A673 (cell line): ENCODE results near the gene PLA2G15. TPM values are rescaled to one million over a fixed set of nuclear protein-coding genes. Genes with fewer than 3 reads are reported as not detected.

ENCODE experiments used
- Bru-seq: library from RNA; stranded (reverse); fragments of 400-500 nt; gene quantifications from one replicate; lab custom pipeline; 2021; lab: Mats Ljungman, UMichigan
- BruChase-seq, 2 experiments: library from RNA; stranded (reverse); fragments of 400-500 nt; gene quantifications; one replicate each; lab custom pipeline; 2021; lab: Mats Ljungman, UMichigan
- BruUV-seq: library from RNA; stranded (reverse); fragments of 400-500 nt; replicated peaks from 2 replicates; lab custom pipeline; 2021; lab: Mats Ljungman, UMichigan
- CTCF ChIA-PET: fragments of 300-600 bp; sonication (Branson Sonifier 250); formaldehyde crosslinking; loops from one replicate; lab custom pipeline; 2022; ENCODE audit warnings: antibody characterized with exemption; lab: Charles Lee
- POLR2A ChIA-PET: fragments of 300-600 bp; sonication (Branson Sonifier 250); formaldehyde crosslinking; loops from one replicate; lab custom pipeline; 2022; ENCODE audit warnings: antibody characterized with exemption; ENCODE audit not compliant: low non-redundant PET; lab: Charles Lee
- DNase-seq: peaks from one replicate; pipeline ENCODE4 v3.0.0-alpha.2; 2015; ENCODE audit warnings: low spot score
- H3K27ac ChIP-seq: fragments of 200-600 bp; sonication (generic); 2 replicates; pipeline ENCODE4 v1.5.1; 2016; ENCODE audit warnings: mixed run types, low read depth, mild to moderate bottlenecking, mixed read lengths, antibody characterized with exemption, low read length; ENCODE audit not compliant: poor library complexity, severe bottlenecking
- H3K27me3 ChIP-seq: fragments of 200-600 bp; sonication (generic); replicated peaks from 2 replicates; pipeline ENCODE4 v1.6.1; 2017; ENCODE audit warnings: mixed run types, low read depth, mild to moderate bottlenecking, mixed read lengths, antibody characterized with exemption, low read length; ENCODE audit not compliant: insufficient read depth, poor library complexity
- H3K36me3 ChIP-seq: fragments of 200-600 bp; sonication (generic); 2 replicates; pipeline ENCODE4 v1.6.1; 2016; ENCODE audit warnings: mixed run types, mild to moderate bottlenecking, mixed read lengths, antibody characterized with exemption, low read length; ENCODE audit not compliant: insufficient read depth, poor library complexity, severe bottlenecking
- H3K4me1 ChIP-seq: fragments of 200-600 bp; sonication (generic); 2 replicates; pipeline ENCODE4 v1.6.1; 2017; ENCODE audit warnings: mixed run types, mild to moderate bottlenecking, mixed read lengths, antibody characterized with exemption, low read length; ENCODE audit not compliant: insufficient read depth, poor library complexity, severe bottlenecking
- H3K4me3 ChIP-seq: fragments of 200-600 bp; sonication (generic); 2 replicates; pipeline ENCODE4 v1.5.1; 2016; ENCODE audit warnings: low read depth, mixed run types, mild to moderate bottlenecking, mixed read lengths, low read length; ENCODE audit not compliant: poor library complexity, severe bottlenecking
- H3K9me3 ChIP-seq: fragments of 200-600 bp; sonication (generic); 2 replicates; pipeline ENCODE4 v1.6.1; 2016; ENCODE audit warnings: mixed run types, low read depth, mild to moderate bottlenecking, mixed read lengths, antibody characterized with exemption, low read length; ENCODE audit not compliant: poor library complexity, severe bottlenecking
- EZH2 ChIP-seq: fragments of 200-600 bp; sonication (generic); IDR thresholded peaks from 2 replicates; pipeline ENCODE4 v1.6.1; 2017; ENCODE audit warnings: borderline replicate concordance, low read depth, mild to moderate bottlenecking, mixed read lengths, antibody characterized with exemption, low read length; ENCODE audit not compliant: poor library complexity, severe bottlenecking
- intact Hi-C: fragments of 100-400 bp; cut with micrococcal nuclease; formaldehyde crosslinking; loops from one replicate; pipeline ENCODE4 v1.10.0; 2022; ENCODE audit not compliant: unreplicated experiment
- long read RNA-seq: library from polyadenylated mRNA; stranded (forward); transcript quantifications from one replicate; pipeline ENCODE4 v2.0.0, GENCODE V29; 2022
- total RNA-seq: library from RNA; stranded (reverse); gene quantifications from 2 replicates; pipeline ENCODE4 v1.2.3, GENCODE V29; 2021
- TF ChIP-seq, protein P1 (sequence below): fragments of 300-800, 200-600 bp; sonication (generic); conservative IDR thresholded peaks from 2 replicates; pipeline ENCODE4 v1.5.1; 2017; ENCODE audit warnings: low read depth, mild to moderate bottlenecking, antibody characterized with exemption, low read length, moderate library complexity, mixed read lengths

PLA2G15 gene, protein sequence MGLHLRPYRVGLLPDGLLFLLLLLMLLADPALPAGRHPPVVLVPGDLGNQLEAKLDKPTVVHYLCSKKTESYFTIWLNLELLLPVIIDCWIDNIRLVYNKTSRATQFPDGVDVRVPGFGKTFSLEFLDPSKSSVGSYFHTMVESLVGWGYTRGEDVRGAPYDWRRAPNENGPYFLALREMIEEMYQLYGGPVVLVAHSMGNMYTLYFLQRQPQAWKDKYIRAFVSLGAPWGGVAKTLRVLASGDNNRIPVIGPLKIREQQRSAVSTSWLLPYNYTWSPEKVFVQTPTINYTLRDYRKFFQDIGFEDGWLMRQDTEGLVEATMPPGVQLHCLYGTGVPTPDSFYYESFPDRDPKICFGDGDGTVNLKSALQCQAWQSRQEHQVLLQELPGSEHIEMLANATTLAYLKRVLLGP
- total RNA-seq = 6.8 and 8.1 TPM in 2 replicates
- percentile 42 among the genes with signal in this experiment for Bru-seq, nascent RNA
- percentile 46 among the genes with signal in this experiment for BruChase-seq, experiment 1, labeled RNA remaining after a 2-hour chase
- BruChase-seq, experiment 2, labeled RNA remaining after a 6-hour chase = percentile 48 among the genes with signal in this experiment
- long read RNA-seq, transcript PLA2G15-201 (6 exons, 2,727 nt) = major isoform, 10 of 18 reads
- long read RNA-seq, partial matches to known transcripts = 1 of 18 reads
- long read RNA-seq, other reads (novel, unspliced or antisense) = 4 of 18 reads

DNA sequence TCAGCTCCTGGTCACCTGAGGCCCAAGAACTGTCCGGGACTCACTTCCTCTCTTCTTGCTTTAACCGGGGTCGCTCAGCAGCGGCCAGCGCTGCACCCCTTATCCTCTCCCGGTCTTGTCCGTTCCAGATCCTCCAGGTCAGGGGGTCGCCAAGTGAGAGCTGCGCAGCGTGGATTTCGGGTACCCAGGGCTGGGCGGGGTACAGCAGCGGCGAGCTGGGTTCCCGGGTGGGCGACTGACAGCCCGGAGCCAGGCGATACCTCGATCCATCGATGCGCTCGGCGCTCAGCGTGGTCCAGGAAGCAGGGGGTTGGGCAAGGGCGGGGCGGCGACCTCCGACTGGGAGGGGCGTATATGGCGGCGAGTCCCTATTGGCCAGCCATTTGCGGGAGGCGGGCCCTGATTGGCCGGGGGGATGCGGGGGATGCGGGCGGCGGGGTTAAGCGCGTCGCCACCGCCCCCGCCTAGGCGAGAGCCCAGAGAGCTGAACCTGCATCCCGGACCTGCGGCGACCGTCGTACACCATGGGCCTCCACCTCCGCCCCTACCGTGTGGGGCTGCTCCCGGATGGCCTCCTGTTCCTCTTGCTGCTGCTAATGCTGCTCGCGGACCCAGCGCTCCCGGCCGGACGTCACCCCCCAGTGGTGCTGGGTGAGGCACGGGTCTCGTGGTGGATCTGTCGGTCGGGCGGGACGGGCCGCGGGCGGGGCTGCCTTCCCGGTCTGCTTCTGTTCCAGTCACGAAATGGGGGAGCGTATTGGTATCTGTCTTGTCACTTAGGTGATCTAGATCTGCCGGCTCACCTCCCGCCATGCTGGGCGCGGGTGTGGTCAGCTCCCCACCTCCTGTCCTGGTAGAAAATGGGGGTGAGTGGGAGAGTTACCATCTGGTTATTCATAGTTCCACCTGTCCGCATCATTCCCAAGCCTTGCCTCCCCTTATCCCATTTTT is at the start of gene PLA2G15:
TSS of gene PLA2G15 (plus strand) at position 471 of the 951 bp plus-strand sequence. CDS start at position 525, 54 bp downstream.
- Histone ChIP-seq H3K4me3 (peak within 1 kb of the TSS; percentile 89), H3K9me3 (no peaks in the 10 kb centered on the region), H3K4me1 (peaks cover 6% of the 10 kb centered on the region), H3K27me3 (no peaks in the 10 kb centered on the region), H3K36me3 (no peaks in the 10 kb centered on the region), H3K27ac (peak within 1 kb of the TSS; percentile 33)
- ChIA-PET CTCF (interaction anchor here (1.0 kb wide), 1 partner anchor 194 kb away, joined by 3 read pairs; no protein-coding TSS in a partner anchor), POLR2A (no interaction called here)
- BruUV-seq = TSS peak; percentile 29
- TF ChIP-seq, protein P1, sequence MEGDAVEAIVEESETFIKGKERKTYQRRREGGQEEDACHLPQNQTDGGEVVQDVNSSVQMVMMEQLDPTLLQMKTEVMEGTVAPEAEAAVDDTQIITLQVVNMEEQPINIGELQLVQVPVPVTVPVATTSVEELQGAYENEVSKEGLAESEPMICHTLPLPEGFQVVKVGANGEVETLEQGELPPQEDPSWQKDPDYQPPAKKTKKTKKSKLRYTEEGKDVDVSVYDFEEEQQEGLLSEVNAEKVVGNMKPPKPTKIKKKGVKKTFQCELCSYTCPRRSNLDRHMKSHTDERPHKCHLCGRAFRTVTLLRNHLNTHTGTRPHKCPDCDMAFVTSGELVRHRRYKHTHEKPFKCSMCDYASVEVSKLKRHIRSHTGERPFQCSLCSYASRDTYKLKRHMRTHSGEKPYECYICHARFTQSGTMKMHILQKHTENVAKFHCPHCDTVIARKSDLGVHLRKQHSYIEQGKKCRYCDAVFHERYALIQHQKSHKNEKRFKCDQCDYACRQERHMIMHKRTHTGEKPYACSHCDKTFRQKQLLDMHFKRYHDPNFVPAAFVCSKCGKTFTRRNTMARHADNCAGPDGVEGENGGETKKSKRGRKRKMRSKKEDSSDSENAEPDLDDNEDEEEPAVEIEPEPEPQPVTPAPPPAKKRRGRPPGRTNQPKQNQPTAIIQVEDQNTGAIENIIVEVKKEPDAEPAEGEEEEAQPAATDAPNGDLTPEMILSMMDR = no peak
- no peak for TF ChIP-seq EZH2
- DNase-seq = peak; percentile 94
- intact Hi-C loops = no loop called here

DNA sequence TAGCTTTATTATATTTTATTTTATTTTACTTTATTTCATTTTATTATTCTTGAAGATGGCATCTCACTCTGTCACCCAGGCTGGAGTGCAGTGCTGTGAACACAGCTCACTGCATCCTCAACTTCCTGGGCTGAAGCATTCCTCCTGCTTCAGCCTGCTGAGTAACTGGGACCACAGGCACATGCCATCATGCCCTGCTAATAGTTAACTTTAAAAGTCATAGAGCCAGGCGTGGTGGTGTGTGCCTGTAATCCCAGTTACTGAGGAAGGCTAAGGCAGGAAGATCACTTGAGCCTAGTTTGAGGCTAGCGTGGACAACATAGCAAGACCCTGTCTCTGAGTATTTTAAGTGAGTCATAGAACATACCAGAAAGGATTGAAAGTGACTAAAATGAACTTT is 47.9 kb upstream of the PLA2G15 start:
- no TSS peak for BruUV-seq
- no peak for TF ChIP-seq EZH2
- TF ChIP-seq, protein P1 = no peak
- ChIA-PET CTCF (no interaction called here), POLR2A (no interaction called here)
- Histone ChIP-seq H3K9me3 (no peaks in the 10 kb centered on the region), H3K27ac (no peak overlapping the region), H3K4me1 (no peaks in the 10 kb centered on the region), H3K4me3 (no peak overlapping the region), H3K27me3 (no peaks in the 10 kb centered on the region), H3K36me3 (no peaks in the 10 kb centered on the region)
- intact Hi-C loops = no loop called here
- no peak for DNase-seq
